Endometrium (tissue), 2 donors: ENCODE data around the gene SEC14L1.
"Not testable (repeated sequence)": the region's sequence is repeated elsewhere in the genome, so short reads cannot be mapped to it uniquely, and the experiment has no call there.

ENCODE experiments used
- FAIRE-seq: peaks from 2 replicates; lab custom pipeline; 2012; peaks lifted over from hg19 to GRCh38; lab: Jason Lieb, UNC
- donor health status: control.
- donor health status: control.

SEC14L1 gene

GRCh38 chr17:77240976-77241375 lies 100.2 kb downstream of the SEC14L1 start:
- no peak for FAIRE-seq

GRCh38 chr17:77242118-77242851 lies 101.5 kb downstream of the SEC14L1 start:
- FAIRE-seq, result no peak

GRCh38 chr17:77245162-77245926 lies 104.6 kb downstream of the SEC14L1 start:
- no peak for FAIRE-seq

GRCh38 chr17:77246110-77247047 lies 105.6 kb downstream of the SEC14L1 start:
- FAIRE-seq, result no peak

GRCh38 chr17:77247048-77247541 lies 106.3 kb downstream of the SEC14L1 start:
- no peak for FAIRE-seq

GRCh38 chr17:77247609-77248008 lies 106.8 kb downstream of the SEC14L1 start:
- no peak for FAIRE-seq

- FAIRE-seq, result no peak
Observed at GRCh38 chr17:77248216-77249114, 107.7 kb downstream of the SEC14L1 start.

GRCh38 chr17:77251622-77252183 lies 110.9 kb downstream of the SEC14L1 start:
- no peak for FAIRE-seq

GRCh38 chr17:77252306-77252705 lies 111.5 kb downstream of the SEC14L1 start:
- FAIRE-seq, result not testable (repeated sequence)

- FAIRE-seq, result no peak
Observed at GRCh38 chr17:77253611-77254051, 112.9 kb downstream of the SEC14L1 start.

GRCh38 chr17:77254951-77255825 lies 114.4 kb downstream of the SEC14L1 start:
- FAIRE-seq, result no peak

- not testable (repeated sequence) for FAIRE-seq
Observed at GRCh38 chr17:77255970-77256369, 115.2 kb downstream of the SEC14L1 start.

GRCh38 chr17:77256710-77257109 lies 115.9 kb downstream of the SEC14L1 start:
- FAIRE-seq, result no peak

- no peak for FAIRE-seq
Observed at GRCh38 chr17:77257169-77257568, 116.4 kb downstream of the SEC14L1 start.

GRCh38 chr17:77257596-77258458 lies 117.1 kb downstream of the SEC14L1 start:
- FAIRE-seq, result no peak

GRCh38 chr17:77258638-77259037 lies 117.9 kb downstream of the SEC14L1 start:
- no peak for FAIRE-seq

- FAIRE-seq, result no peak
Observed at GRCh38 chr17:77264617-77265230, 124.0 kb downstream of the SEC14L1 start.

- FAIRE-seq, result no peak
Observed at GRCh38 chr17:77266213-77266612, 125.4 kb downstream of the SEC14L1 start.
